ENCODE data around the gene RHPN2. TPM values are rescaled to one million over a fixed set of nuclear protein-coding genes. Genes with fewer than 3 reads are reported as not detected.
"Not testable (repeated sequence)": the region's sequence is repeated elsewhere in the genome, so short reads cannot be mapped to it uniquely, and the experiment has no call there.

The RHPN2 gene
- total RNA-seq, 3 donors from 2014 or later = 1.4 to 55.3 (median 35.4) TPM

- Histone ChIP-seq H3K4me3 (no peak overlapping the region), H3K4me1 (no peaks in the 10 kb centered on the region), H3K27me3 (no peaks in the 10 kb centered on the region), H3K27ac (peak overlapping the region; percentile 83 to 85), H3K36me3 (no peaks in the 10 kb centered on the region), H3K9me3 (no peaks in the 10 kb centered on the region)
- peak in 1 of 2 donors; percentile 80 for DNase-seq (ENCODE audit: low spot score in 2 of 2)
- TF ChIP-seq, protein P1, sequence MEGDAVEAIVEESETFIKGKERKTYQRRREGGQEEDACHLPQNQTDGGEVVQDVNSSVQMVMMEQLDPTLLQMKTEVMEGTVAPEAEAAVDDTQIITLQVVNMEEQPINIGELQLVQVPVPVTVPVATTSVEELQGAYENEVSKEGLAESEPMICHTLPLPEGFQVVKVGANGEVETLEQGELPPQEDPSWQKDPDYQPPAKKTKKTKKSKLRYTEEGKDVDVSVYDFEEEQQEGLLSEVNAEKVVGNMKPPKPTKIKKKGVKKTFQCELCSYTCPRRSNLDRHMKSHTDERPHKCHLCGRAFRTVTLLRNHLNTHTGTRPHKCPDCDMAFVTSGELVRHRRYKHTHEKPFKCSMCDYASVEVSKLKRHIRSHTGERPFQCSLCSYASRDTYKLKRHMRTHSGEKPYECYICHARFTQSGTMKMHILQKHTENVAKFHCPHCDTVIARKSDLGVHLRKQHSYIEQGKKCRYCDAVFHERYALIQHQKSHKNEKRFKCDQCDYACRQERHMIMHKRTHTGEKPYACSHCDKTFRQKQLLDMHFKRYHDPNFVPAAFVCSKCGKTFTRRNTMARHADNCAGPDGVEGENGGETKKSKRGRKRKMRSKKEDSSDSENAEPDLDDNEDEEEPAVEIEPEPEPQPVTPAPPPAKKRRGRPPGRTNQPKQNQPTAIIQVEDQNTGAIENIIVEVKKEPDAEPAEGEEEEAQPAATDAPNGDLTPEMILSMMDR (IDR thresholded peaks at IDR 0.05) = no peak
- TF ChIP-seq POLR2A (IDR thresholded peaks at IDR 0.05) = no peak
- TF ChIP-seq POLR2AphosphoS5 (IDR thresholded peaks at IDR 0.05) = no peak
- intact Hi-C loops (cut with DNase I; ENCODE audit: low total_unique reads) = loop anchor here (5.0 kb wide), 1 partner anchor 1016 kb away; no protein-coding TSS in a partner anchor
These were observed 23.5 kb downstream of the RHPN2 start for GRCh38 chr19:33040994-33041827.

DNA sequence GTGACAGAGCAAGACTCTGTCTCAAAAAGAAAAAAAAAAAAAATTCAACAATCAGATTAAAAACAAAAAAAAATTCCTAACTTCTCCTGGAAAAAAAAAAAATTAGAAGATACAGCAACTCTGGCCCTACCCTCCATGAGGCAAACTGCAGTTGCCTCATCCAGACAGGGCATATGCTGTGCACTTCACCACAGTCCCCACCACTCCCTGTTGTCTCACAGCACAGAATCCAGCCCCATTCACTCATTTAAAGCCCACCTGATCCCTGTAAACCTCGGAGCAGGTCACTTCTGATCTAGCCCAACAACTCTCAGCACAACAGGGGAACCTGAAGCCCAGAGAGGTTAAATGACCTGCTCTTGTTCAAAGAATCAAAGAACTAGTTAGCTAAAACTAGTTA is 24.9 kb downstream of the RHPN2 start:
- TF ChIP-seq, protein P1 (IDR thresholded peaks at IDR 0.05) = no peak
- TF ChIP-seq POLR2A (IDR thresholded peaks at IDR 0.05) (no peak), POLR2AphosphoS5 (IDR thresholded peaks at IDR 0.05) (no peak)
- no peak for DNase-seq (ENCODE audit: low spot score in 2 of 2)
- intact Hi-C loops (cut with DNase I; ENCODE audit: low total_unique reads) = loop anchor here (5.0 to 10.0 kb wide), 2 partner anchors 755 to 1017 kb away; no protein-coding TSS in a partner anchor
- Histone ChIP-seq H3K4me3 (no peak overlapping the region), H3K4me1 (no peaks in the 10 kb centered on the region), H3K27me3 (no peaks in the 10 kb centered on the region), H3K36me3 (no peaks in the 10 kb centered on the region), H3K27ac (peak overlapping the region in 1 of 2 donors; percentile 32), H3K9me3 (no peaks in the 10 kb centered on the region)

- Histone ChIP-seq H3K27me3 (no peaks in the 10 kb centered on the region), H3K4me1 (no peaks in the 10 kb centered on the region), H3K36me3 (no peaks in the 10 kb centered on the region), H3K9me3 (no peaks in the 10 kb centered on the region), H3K27ac (peak overlapping the region in 1 of 2 donors; percentile 48), H3K4me3 (no peak overlapping the region)
- intact Hi-C loops (cut with DNase I; ENCODE audit: low total_unique reads) = loop anchor here (10.0 kb wide), 1 partner anchor 754 kb away; no protein-coding TSS in a partner anchor
- no peak for DNase-seq (ENCODE audit: low spot score in 2 of 2)
- TF ChIP-seq, protein P1 (IDR thresholded peaks at IDR 0.05) = no peak
- TF ChIP-seq POLR2AphosphoS5 (IDR thresholded peaks at IDR 0.05) (no peak), POLR2A (IDR thresholded peaks at IDR 0.05) (no peak)
These were observed 25.5 kb downstream of the RHPN2 start for GRCh38 chr19:33039108-33039599.

GRCh38 chr19:33037168-33038025 is 27.3 kb downstream of the RHPN2 start:
- H3K27me3 ChIP-seq; H3K4me1 ChIP-seq; DNase-seq (ENCODE audit: low spot score in 2 of 2); H3K4me3 ChIP-seq; H3K27ac ChIP-seq; H3K36me3 ChIP-seq; H3K9me3 ChIP-seq: not testable (repeated sequence)
- intact Hi-C loops (cut with DNase I; ENCODE audit: low total_unique reads) = loop anchor here (10.0 kb wide), 1 partner anchor 753 kb away; no protein-coding TSS in a partner anchor

DNA sequence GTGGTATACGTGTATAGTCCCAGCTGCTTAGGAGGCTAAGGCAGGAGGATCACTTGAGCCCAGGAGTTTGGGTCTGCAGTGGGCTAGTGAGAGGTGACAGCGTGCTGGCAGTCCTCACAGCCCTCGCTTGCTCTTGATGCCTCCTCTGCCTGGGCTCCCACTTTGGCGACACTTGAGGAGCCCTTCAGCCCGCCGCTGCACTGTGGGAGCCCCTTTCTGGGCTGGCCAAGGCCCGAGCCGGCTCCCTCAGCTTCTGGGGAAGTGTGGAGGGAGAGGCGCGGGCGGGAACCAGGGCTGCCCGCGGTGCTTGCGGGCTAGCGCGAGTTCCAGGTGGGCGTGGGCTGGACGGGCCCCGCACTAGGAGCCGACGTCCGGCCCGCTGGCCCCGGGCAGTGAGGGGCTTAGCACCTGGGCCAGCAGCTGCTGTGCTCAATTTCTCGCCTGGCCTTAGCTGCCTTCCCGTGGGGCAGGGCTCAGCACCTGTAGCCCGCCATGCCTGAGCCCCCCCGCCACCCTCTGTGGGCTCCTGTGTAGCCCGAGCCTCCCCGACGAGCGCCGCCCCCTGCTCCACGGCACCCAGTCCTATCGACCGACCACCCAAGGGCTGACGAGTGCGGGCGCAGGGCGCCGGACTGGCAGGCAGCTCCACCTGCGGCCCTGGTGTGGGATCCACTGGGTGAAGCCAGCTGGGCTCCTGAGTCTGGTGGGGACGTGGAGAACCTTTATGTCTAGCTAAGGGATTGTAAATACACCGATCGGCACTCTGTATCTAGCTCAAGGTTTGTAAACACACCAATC is 28.1 kb downstream of the RHPN2 start:
- intact Hi-C loops (cut with DNase I; ENCODE audit: low total_unique reads) = loop anchor here (10.0 kb wide), 1 partner anchor 752 kb away; no protein-coding TSS in a partner anchor
- not testable (repeated sequence) for H3K9me3 ChIP-seq; DNase-seq (ENCODE audit: low spot score in 2 of 2); H3K27me3 ChIP-seq; H3K4me1 ChIP-seq; H3K4me3 ChIP-seq; H3K36me3 ChIP-seq; H3K27ac ChIP-seq

Measured in breast epithelium (tissue), 4 donors.